SK-N-SH (cell line): ENCODE results near the gene ADAMTS16. TPM values are rescaled to one million over a fixed set of nuclear protein-coding genes. Genes with fewer than 3 reads are reported as not detected.

Experiments used
- CTCF ChIA-PET: fragments of 300-600, 350-600 bp; formaldehyde crosslinking; extraction: SDS; loops from one replicate; lab custom pipeline; 2021; lab: Yijun Ruan, JAX
- POLR2A ChIA-PET: fragments of 350-600 bp; sonication (Branson Sonifier 250); formaldehyde crosslinking; extraction: SDS; loops from one replicate; lab custom pipeline; 2020; ENCODE audit warnings: antibody characterized with exemption, inconsistent platforms; lab: Yijun Ruan, JAX
- DNase-seq: peaks from one replicate; pipeline ENCODE4 v3.0.0; 2012
- H2AFZ ChIP-seq: fragments of 200-600 bp; sonication (generic); 2 replicates; pipeline ENCODE4 v1.8.1; 2016; ENCODE audit warnings: antibody characterized with exemption, mild to moderate bottlenecking, low read depth
- H3F3A ChIP-seq: fragments of 200-600 bp; sonication (generic); replicated peaks from 2 replicates; pipeline ENCODE3; 2016; ENCODE audit warnings: antibody characterized with exemption, mild to moderate bottlenecking; ENCODE audit not compliant: insufficient read depth
- H3K27ac ChIP-seq, 2 experiments: fragments of 200-500 bp in 1 of 2; fragments of 200-600 bp in 1 of 2; sonication (Bioruptor generic) in 1 of 2; sonication (generic), shearing (Covaris generic) in 1 of 2; 2 replicates each; pipeline versions ENCODE4 v1.5.1 to v1.6.1; 2014 to 2016; ENCODE audit warnings: low read depth in 2 of 2, inconsistent platforms in 1 of 2, low read length in 1 of 2, mild to moderate bottlenecking in 1 of 2, mixed read lengths in 1 of 2
- H3K27me3 ChIP-seq: fragments of 200-600 bp; sonication (generic), shearing (Covaris generic); 2 replicates; pipeline ENCODE4 v1.6.1; 2016; ENCODE audit warnings: mixed run types; ENCODE audit not compliant: insufficient read depth
- H3K36me3 ChIP-seq, 2 experiments: fragments of 200-500 bp in 1 of 2; fragments of 200-600 bp in 1 of 2; sonication (Bioruptor generic) in 1 of 2; sonication (generic) in 1 of 2; replicated peaks in 1 of 2; 2 replicates each; pipeline versions ENCODE3 to v1.5.1; 2014 to 2016; ENCODE audit warnings: low read length in 1 of 2, mild to moderate bottlenecking in 1 of 2; ENCODE audit not compliant: insufficient read depth in 2 of 2, control insufficient read depth in 1 of 2
- H3K4me1 ChIP-seq, 2 experiments: fragments of 200-500 bp in 1 of 2; fragments of 200-600 bp in 1 of 2; sonication (Bioruptor generic) in 1 of 2; sonication (generic), shearing (Covaris generic) in 1 of 2; 2 replicates each; pipeline versions ENCODE4 v1.5.1 to v1.6.1; 2014 to 2016; ENCODE audit warnings: low read depth in 1 of 2, low read length in 1 of 2, mixed run types in 1 of 2; ENCODE audit not compliant: insufficient read depth in 2 of 2, control insufficient read depth in 1 of 2
- H3K4me2 ChIP-seq: fragments of 200-600 bp; sonication (generic), shearing (Covaris generic); 2 replicates; pipeline ENCODE4 v1.6.1; 2017; ENCODE audit warnings: mixed run types
- H3K4me3 ChIP-seq, 2 experiments: fragments of 200-500 bp in 1 of 2; fragments of 200-600 bp in 1 of 2; sonication (Bioruptor generic) in 1 of 2; sonication (generic), shearing (Covaris generic) in 1 of 2; 2 replicates each; pipeline versions ENCODE4 v1.5.1 to v1.8.1; 2014 to 2016; ENCODE audit warnings: low read depth in 2 of 2, inconsistent platforms in 1 of 2, low read length in 1 of 2, mild to moderate bottlenecking in 1 of 2, mixed read lengths in 1 of 2, moderate library complexity in 1 of 2
- H3K79me2 ChIP-seq: fragments of 200-600 bp; sonication (generic); 2 replicates; pipeline ENCODE4 v1.8.1; 2017; ENCODE audit warnings: mild to moderate bottlenecking; ENCODE audit not compliant: insufficient read depth
- H3K9ac ChIP-seq: fragments of 200-600 bp; sonication (generic); 2 replicates; pipeline ENCODE4 v1.6.1; 2017; ENCODE audit warnings: mixed run types
- H3K9me2 ChIP-seq: fragments of 200-600 bp; sonication (generic); 2 replicates; pipeline ENCODE4 v1.6.1; 2017; ENCODE audit warnings: mixed run types
- H3K9me3 ChIP-seq: fragments of 200-600 bp; sonication (generic); 2 replicates; pipeline ENCODE4 v1.6.1; 2017; ENCODE audit warnings: mixed run types, mild to moderate bottlenecking, moderate library complexity
- H4K20me1 ChIP-seq: fragments of 200-600 bp; sonication (generic); 2 replicates; pipeline ENCODE4 v1.6.1; 2017; ENCODE audit warnings: mild to moderate bottlenecking, mixed run types; ENCODE audit not compliant: insufficient read depth
- CHD2 ChIP-seq: fragments of 150-350 bp; IDR thresholded peaks from 2 replicates; pipeline ENCODE4 v1.6.1; 2018; ENCODE audit warnings: low read length; ENCODE audit not compliant: partially characterized antibody
- FOXJ3 ChIP-seq: sonication (generic); formaldehyde crosslinking; IDR thresholded peaks from 2 replicates; pipeline ENCODE4 v1.5.1; 2020; ENCODE audit warnings: mild to moderate bottlenecking, missing genetic modification reagents
- GABPA ChIP-seq: IDR thresholded peaks from 2 replicates; pipeline ENCODE4 v1.4.0; 2012; ENCODE audit warnings: low read depth, mild to moderate bottlenecking
- GATA2 ChIP-seq: sonication (generic); formaldehyde crosslinking; IDR thresholded peaks from 2 replicates; pipeline ENCODE4 v1.5.0; 2020; ENCODE audit warnings: mild to moderate bottlenecking, missing genetic modification reagents
- JUND ChIP-seq: IDR thresholded peaks from 2 replicates; pipeline ENCODE4 v1.4.0; 2012
- MXI1 ChIP-seq: IDR thresholded peaks from 2 replicates; pipeline ENCODE4 v1.6.1; 2012; ENCODE audit warnings: mild to moderate bottlenecking, low read depth, low read length, improper control_type of control experiment
- NFIC ChIP-seq: IDR thresholded peaks from 2 replicates; pipeline ENCODE4 v1.4.0; 2012; ENCODE audit warnings: borderline replicate concordance
- NRF1 ChIP-seq: IDR thresholded peaks from 2 replicates; pipeline ENCODE4 v1.6.1; 2012; ENCODE audit warnings: low read depth, mild to moderate bottlenecking, low read length
- POLR2AphosphoS5 ChIP-seq: IDR thresholded peaks from 2 replicates; pipeline ENCODE4 v1.6.1; 2012; ENCODE audit warnings: low read depth, low read length
- RXRA ChIP-seq: IDR thresholded peaks from 2 replicates; pipeline ENCODE4 v1.4.0; 2012; ENCODE audit warnings: low read depth, mild to moderate bottlenecking, borderline replicate concordance
- SIN3A ChIP-seq: IDR thresholded peaks from 2 replicates; pipeline ENCODE4 v1.6.1; 2012; ENCODE audit warnings: low read depth, mild to moderate bottlenecking, low read length, moderate library complexity, borderline replicate concordance
- SMC3 ChIP-seq: IDR thresholded peaks from 2 replicates; pipeline ENCODE4 v1.6.1; 2012; ENCODE audit warnings: low read depth, low read length, improper control_type of control experiment
- TAF1 ChIP-seq: IDR thresholded peaks from 2 replicates; pipeline ENCODE4 v1.6.1; 2012; ENCODE audit warnings: low read depth, mild to moderate bottlenecking, low read length, moderate library complexity, borderline replicate concordance
- TEAD4 ChIP-seq: IDR thresholded peaks from 2 replicates; pipeline ENCODE4 v1.4.0; 2012; ENCODE audit warnings: mild to moderate bottlenecking, borderline replicate concordance; ENCODE audit not compliant: insufficient read depth
- YY1 ChIP-seq: IDR thresholded peaks from 2 replicates; pipeline ENCODE4 v1.4.0; 2012; ENCODE audit warnings: low read depth, mild to moderate bottlenecking
- WGBS: methylation state at CpG from one replicate; pipeline ENCODE4 v1.1.6; 2017; ENCODE audit warnings: low lambda C conversion rate; 5-methylcytosine and 5-hydroxymethylcytosine counted together
- polyA plus RNA-seq, 3 experiments: library from polyadenylated mRNA; depleted of rRNA; stranded (reverse); fragments of >200 nt; gene quantifications; 2 replicates each; pipeline ENCODE4 v1.2.3, GENCODE V29; 2012
- TF ChIP-seq, protein P1 (sequence below): IDR thresholded peaks from 2 replicates; pipeline ENCODE4; 2012
- TF ChIP-seq, protein P2 (sequence below): IDR thresholded peaks from 2 replicates; pipeline ENCODE4 v1.4.0; 2012; ENCODE audit warnings: low read depth, borderline replicate concordance

The ADAMTS16 gene
- polyA plus RNA-seq, 1 of the 3 experiments (the other 2 are of a cell fraction) = not detected

- no peaks in the 10 kb centered on the region for H4K20me1 ChIP-seq
- no peak overlapping the region for H3K27ac ChIP-seq
- H2AFZ ChIP-seq = no peak overlapping the region
- no peak overlapping the region for H3K9ac ChIP-seq
- no peaks in the 10 kb centered on the region for H3K79me2 ChIP-seq
- no peaks in the 10 kb centered on the region for H3K36me3 ChIP-seq
- H3K27me3 ChIP-seq = no peaks in the 10 kb centered on the region
- peaks cover 0 to 4% of the 10 kb centered on the region in 2 experiments; a peak in 1 of 4 replicates for H3K4me1 ChIP-seq
- no peak for TF ChIP-seq RXRA
- no peak for TF ChIP-seq MXI1
- no peak for TF ChIP-seq GATA2 (CRISPR knock-in tag)
- no peak for TF ChIP-seq TAF1
- TF ChIP-seq, protein P1, sequence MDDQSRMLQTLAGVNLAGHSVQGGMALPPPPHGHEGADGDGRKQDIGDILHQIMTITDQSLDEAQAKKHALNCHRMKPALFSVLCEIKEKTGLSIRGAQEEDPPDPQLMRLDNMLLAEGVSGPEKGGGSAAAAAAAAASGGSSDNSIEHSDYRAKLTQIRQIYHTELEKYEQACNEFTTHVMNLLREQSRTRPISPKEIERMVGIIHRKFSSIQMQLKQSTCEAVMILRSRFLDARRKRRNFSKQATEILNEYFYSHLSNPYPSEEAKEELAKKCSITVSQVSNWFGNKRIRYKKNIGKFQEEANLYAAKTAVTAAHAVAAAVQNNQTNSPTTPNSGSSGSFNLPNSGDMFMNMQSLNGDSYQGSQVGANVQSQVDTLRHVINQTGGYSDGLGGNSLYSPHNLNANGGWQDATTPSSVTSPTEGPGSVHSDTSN = no peak
- no peak for TF ChIP-seq FOXJ3 (CRISPR knock-in tag)
- no peak for TF ChIP-seq JUND
- TF ChIP-seq YY1 = no peak
- no peak for TF ChIP-seq GABPA
- no peak for TF ChIP-seq SIN3A
- no peak for TF ChIP-seq POLR2AphosphoS5
- no peak for TF ChIP-seq NRF1
- TF ChIP-seq, protein P2, sequence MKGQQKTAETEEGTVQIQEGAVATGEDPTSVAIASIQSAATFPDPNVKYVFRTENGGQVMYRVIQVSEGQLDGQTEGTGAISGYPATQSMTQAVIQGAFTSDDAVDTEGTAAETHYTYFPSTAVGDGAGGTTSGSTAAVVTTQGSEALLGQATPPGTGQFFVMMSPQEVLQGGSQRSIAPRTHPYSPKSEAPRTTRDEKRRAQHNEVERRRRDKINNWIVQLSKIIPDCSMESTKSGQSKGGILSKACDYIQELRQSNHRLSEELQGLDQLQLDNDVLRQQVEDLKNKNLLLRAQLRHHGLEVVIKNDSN = no peak
- no peak for TF ChIP-seq NFIC
- no peak for TF ChIP-seq TEAD4
- TF ChIP-seq SMC3 = no peak
- TF ChIP-seq, all 33 proteins: peak for 0
- CTCF ChIA-PET = interaction anchor here (2.1 kb wide), 1 partner anchor 8 kb away, joined by 6 read pairs; no protein-coding TSS in a partner anchor
- Histone ChIP-seq H3K4me2 (no peak overlapping the region), H3F3A (no peaks in the 10 kb centered on the region), H3K9me2 (no peaks in the 10 kb centered on the region), H3K9me3 (no peaks in the 10 kb centered on the region), H3K4me3 (no peak overlapping the region)
- WGBS = 92% methylated on average over 1 of the region's 2 CpGs
- DNase-seq = no peak
- POLR2A ChIA-PET = no interaction called here
These were observed 183.4 kb downstream of the ADAMTS16 start for GRCh38 chr5:5323551-5323950.

- no peak for DNase-seq
- no peaks in the 10 kb centered on the region for H3K9me3 ChIP-seq
- no peak overlapping the region for H3K27ac ChIP-seq
- H4K20me1 ChIP-seq = no peaks in the 10 kb centered on the region
- H3K4me1 ChIP-seq = peaks cover 0 to 4% of the 10 kb centered on the region in 2 experiments; a peak in 1 of 4 replicates
- no peaks in the 10 kb centered on the region for H3K79me2 ChIP-seq
- POLR2A ChIA-PET = no interaction called here
- H3K9ac ChIP-seq = no peak overlapping the region
- H2AFZ ChIP-seq = no peak overlapping the region
- CTCF ChIA-PET = interaction anchor here (0.8 kb wide), 1 partner anchor 117 kb away, joined by 3 read pairs; no protein-coding TSS in a partner anchor
- no peaks in the 10 kb centered on the region for H3K27me3 ChIP-seq
- 81% methylated on average over 9 of the region's 9 CpGs for WGBS
- no peaks in the 10 kb centered on the region for H3K9me2 ChIP-seq
- no peaks in the 10 kb centered on the region for H3K36me3 ChIP-seq
- no peak for TF ChIP-seq CHD2
- TF ChIP-seq YY1 = no peak
- no peak for TF ChIP-seq TAF1
- TF ChIP-seq NRF1 = no peak
- no peak overlapping the region for H3K4me2 ChIP-seq
- H3F3A ChIP-seq = no peaks in the 10 kb centered on the region
- no peak overlapping the region for H3K4me3 ChIP-seq
These were observed 186.1 kb downstream of the ADAMTS16 start for GRCh38 chr5:5326115-5326758.
